Dermis blood vessel endothelial cell (primary cell): ENCODE data around the gene ARID1A. TPM values are rescaled to one million over a fixed set of nuclear protein-coding genes. Genes with fewer than 3 reads are reported as not detected.
A peak's percentile ranks its signal among the peaks of the same experiment; 100 is the strongest.
"Not testable (repeated sequence)": the region's sequence is repeated elsewhere in the genome, so short reads cannot be mapped to it uniquely, and the experiment has no call there.

Source experiments
- DNase-seq: peaks from one replicate; pipeline ENCODE4 v3.0.0; 2010
- total RNA-seq: library from RNA; depleted of rRNA; stranded (reverse); fragments of >200 nt; gene quantifications from 2 replicates; pipeline ENCODE4 v1.2.3, GENCODE V29; 2014

ARID1A gene
- total RNA-seq, 1 donor from 2014 or later: 14.5 TPM

DNA sequence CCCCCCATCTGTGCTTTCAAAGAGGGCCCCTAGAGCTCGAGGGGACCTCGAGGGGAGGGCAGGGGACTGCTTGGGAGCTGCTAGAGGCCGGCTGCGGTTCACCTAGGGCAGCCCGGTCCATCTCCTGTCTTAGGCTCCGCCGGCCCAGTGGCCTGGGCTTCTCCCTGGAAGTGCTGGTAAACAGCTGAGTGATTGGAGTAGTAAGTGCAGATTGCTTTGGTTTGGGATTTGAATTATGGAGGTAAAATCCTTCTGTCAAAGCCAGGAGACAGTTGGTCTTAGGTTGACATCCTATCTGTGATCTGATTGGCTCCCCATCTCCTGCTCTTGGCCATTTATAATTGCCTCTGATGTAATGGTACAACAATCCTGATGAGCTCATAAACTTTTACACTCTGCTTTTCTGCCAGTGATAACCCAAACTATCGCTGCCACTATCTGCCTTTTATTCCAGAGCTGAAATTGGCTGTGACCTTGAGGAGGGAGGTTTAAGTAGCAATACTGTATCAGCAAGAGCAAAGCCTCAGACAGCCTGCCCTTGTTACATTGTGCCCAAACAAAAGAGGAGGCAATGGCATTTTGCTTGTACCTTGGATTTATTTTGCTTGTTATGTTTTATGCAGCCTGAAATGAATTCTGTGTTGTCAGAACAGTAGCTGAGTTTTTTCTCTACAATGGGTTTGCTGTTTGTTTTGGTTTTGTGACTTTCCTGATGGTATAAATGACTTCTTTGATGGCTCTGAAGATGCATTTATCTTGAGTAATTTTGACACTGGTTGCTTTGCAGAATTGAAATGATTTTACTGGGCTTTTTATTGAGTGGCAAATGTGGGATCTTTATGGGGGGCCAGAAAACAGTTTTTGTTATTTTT, 2.4 kb downstream of the ARID1A start:
- DNase-seq: peak; percentile 95

DNA sequence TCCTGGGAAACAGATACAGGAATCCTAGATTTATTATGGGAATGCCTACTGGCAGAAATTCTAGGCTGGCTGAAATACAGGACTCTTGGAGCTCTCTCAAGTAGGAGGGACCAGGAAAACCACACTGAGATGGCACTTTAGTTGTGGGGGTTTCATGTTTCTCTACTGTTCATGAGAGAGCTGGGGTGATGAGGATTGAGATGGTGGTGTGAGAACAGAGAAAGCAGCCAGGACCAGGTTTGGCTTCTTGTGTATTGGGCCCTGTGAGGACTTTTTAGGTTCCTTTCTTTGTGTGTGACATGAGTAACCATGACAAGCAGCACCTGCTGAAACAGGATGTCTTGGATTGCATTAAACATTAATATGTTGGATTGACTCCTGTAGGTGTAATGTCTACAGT, 4.9 kb downstream of the ARID1A start:
- DNase-seq: no peak

DNA sequence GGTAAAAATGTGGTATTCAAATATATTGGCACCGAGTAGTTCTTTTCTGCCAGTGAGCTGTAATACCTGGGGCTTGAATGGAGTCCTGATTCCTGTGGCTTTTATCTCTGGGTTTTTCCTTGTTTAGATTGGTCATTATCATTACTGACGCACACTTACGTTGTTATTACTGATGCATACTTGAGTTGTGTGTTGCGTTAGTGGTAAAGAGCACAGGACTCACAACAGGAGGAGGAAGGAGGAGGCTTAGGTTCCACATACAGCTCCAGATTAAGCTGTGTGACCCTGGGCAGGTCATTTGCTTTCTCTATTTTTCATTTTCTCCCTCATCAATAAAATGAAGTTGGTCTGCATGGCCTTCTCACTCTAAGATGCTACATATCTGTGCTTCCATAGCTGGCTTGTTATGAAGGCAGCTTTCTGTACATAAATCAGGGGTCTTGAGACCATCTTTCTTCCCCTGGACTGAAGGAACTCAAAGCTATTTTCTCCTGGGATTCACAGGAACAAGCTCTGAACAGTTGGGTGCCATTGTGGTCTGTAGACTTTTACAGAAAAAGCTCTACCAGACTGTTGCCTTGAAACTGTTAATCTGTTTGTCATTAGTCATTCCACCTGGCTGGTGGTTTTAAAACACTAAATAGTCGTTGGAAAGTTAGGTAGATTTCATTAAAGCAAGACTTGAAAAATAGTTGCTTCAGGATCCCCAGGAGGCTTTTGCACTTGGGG, 5.6 kb downstream of the ARID1A start:
- no peak for DNase-seq

DNA sequence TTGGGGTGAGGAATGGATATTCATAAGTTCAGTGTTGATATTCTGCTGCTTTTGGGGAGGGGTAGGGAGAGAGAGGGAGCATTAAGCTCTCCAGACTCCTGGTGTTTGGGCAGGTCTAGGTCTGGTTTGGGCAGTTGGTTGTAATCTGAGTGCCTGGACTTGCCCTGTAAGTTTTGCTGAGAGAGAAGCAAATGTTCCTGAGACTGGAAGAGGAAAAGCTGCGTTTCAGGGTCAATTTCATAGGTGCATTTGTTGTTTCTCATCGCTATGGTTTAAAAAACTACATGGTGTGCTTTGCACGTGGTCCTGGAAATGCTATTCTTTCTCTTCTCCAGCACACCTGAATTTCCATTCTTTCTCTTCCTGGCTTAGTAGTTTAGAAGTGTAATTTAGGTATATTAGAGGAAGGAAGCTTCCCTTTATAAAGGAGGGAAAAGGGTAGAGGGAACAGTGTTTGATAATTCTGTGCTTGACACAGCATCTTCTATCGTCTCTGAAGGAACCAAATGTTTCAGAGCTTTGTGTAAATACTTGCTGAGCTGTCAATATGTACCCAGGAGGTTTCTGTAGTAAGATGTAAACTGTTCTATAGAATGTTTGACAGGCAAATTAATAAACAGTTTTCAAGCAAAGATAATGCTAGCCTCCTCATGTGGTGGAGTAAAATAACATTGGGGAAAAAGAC, 6.3 kb downstream of the ARID1A start:
- DNase-seq: no peak

DNA sequence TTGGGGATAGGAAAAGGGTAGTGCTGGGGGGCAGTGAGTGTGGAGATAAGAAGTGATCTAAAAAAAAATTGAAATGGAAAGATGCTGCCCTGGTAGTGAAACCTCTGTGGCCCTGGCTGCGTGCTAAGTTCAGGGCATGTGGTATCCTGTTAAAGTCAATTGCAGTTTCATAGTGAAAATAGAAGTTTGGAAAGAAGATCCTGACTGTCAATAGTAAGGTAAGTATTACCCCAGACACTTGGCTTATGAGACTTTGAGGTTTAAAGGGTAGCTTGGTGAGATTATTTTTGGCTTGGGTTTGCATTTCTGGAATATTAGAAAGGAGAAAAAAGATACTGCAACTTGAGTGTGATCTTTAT, 6.8 kb downstream of the ARID1A start:
- DNase-seq: no peak

DNA sequence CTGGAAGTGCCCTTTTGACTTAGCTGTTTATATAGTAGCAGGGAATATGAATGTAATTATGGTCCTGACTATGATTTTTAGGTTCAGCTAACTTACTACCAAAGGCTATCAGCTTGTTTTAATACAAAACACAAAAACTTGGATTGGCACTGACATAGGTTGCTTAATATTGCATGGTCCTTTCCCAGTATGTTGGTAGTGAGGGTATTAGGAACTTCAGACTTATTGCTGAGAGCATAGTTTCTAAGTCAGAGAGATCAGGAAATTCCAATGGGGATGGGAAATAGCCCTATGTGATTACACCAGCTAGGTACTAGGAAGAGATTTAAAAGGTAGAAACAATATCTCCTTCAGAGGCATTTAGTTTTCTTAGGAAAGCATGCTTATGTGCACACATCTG, 7.7 kb downstream of the ARID1A start:
- DNase-seq: peak; percentile 48

DNA sequence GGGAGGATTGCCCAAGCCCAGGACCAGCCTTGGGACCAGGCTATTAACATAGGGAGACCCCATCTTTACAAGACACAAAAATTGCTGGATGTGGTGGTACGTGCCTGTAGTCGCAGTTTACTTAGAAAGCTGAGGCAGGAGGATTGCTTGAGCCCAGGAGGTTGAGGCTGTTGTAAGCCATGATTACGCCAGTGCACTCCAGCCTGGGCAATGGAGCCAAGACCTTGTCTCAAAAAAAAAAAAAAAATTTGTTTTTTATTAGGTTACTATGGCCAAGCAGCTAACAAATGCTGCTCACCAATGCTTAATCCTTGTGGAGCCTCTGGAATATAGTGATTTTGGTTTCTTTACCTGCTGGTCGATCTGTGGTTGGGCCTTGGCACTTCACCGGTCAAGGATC, 8.8 kb downstream of the ARID1A start:
- no peak for DNase-seq

DNA sequence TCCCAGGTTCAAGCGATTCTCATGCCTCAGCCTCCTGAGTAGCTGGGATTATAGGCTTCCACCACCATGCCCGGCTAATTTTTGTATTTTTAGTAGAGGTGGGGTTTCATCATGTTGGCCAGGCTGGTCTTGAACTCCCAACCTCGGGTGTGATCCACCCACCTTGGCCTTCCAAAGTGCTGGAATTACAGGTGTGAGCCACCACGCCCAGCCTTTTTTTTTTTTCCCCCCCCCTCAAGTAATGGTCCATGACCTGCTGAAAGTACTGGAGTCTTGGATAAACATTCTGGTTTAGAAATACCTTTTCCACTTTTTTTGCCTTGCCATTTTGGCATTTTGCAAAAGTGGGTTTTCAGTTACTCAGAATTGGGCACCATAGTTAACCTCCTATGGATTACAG, 9.4 kb downstream of the ARID1A start:
- not testable (repeated sequence) for DNase-seq

DNA sequence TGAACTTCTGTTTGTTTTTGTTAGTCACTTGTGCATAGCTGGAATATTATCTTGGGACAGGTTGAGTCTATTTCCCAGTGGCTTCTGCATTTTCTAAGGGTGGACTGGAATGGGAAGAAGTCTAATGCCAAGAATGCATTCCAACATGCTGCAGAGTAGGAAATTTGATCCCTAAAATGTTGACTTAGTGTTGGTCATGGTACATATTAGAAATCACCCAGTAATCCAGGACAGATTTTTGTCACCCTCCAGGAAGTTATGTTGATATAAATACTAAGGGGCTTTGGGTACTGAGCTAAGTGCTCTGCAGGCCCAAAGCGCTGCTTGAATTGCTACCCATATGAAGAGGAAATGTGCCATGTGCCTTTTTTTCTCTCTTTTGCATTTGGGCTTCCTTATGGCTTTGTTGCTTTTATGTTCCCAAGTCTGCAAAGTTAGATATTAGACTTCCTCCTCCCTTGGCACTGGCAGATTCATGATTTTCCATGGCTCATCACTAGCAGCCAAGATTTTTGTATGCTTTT, 10.0 kb downstream of the ARID1A start:
- DNase-seq: peak; percentile 46

DNA sequence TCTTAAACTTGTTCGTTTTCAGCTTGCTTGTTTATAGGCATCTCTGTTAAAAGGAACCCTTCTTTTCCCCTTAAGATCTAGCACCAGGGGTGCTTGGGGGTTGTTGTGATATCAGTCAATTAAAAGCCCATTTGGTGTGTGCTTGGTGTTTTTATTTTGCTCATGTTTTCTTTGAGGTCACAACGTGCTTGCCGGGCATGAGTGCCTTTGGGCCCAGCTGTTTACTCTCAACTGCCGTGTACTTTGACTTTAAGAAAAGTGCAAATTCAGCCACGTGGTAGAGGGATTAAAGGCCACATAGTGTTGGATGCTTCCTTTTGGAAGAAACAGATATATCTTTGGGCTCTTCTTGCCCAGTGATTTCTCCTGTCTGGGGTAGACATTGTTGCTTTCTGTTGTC, 10.5 kb downstream of the ARID1A start:
- no peak for DNase-seq

DNA sequence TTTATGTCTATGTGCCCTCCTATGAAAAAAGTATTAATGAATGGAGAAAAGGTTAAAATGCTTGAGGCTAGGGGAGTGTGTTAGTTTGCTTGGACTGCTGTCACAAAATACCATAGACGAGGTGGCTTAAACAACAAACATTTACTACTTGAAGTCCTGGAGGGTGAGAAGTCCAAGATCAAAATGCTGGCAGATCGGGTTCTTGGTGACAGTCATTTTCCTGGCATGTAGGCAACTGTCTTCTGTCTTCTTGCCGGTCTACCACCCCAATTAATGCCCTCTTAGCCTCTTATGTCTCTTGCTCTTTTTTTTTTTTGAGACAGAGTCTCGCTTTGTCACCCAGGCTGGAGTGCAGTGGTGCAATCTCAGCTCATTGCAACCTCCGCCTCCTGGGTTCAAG, 15.0 kb downstream of the ARID1A start:
- no peak for DNase-seq

DNA sequence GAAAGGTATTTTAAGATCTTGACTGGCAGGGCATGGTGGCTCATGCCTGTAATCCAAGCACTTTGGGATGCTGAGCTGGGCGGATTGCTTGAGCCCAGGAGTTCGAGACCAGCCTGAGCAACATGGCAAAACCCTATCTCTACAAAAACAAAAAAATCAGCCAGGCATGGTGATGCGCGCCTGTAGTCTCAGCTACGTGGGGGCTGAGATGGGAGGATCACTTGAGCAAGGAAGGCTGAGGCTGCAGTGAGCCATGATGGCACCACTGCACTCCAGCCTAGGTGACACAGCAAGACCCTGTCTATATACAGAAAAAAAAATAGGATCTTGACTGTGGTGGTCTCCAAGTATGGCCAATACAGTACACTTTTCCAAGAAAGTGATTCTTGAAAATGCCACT, 16.0 kb downstream of the ARID1A start:
- no peak for DNase-seq

DNA sequence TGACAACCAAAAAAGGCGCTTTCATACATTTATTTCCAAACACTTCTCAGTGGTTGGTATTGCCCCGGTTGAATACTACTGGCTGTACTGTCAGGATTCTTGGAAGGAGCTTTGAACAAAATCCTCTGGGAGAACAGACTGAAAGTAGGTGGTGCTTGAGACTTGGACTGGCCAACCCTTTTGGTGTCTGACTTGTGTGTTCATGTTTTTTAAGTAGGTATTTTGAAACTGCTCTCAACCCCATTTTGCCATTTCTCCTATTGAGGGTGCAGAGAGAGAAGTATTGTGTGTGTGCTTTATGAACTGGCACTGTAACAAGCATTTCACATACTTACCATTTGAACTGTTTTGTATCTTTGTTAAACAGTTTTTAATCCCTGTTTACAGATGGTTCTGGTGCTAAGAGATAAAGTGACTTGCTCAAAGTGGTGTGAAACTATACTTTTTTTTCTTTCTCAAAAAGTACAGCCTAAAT, 21.2 kb downstream of the ARID1A start:
- DNase-seq: no peak

DNA sequence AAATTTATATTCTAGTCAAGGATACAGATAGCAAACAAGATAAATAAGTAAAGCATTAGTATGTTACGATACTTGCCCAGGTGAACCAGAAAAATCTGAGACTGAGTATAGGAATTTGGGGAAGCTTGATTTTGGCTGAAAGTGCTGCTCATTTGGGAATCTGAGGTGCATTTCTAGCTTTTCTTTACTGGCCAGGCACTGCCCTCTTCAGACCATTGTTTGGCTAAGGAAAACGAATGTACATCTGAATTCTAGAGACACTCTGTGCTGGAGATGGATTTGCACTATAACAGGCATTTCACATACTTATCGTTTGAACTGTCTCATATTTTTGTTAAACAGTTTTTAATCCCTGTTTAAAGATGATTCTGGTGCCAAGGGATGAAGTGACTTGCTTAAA, 23.4 kb downstream of the ARID1A start:
- DNase-seq: no peak

DNA sequence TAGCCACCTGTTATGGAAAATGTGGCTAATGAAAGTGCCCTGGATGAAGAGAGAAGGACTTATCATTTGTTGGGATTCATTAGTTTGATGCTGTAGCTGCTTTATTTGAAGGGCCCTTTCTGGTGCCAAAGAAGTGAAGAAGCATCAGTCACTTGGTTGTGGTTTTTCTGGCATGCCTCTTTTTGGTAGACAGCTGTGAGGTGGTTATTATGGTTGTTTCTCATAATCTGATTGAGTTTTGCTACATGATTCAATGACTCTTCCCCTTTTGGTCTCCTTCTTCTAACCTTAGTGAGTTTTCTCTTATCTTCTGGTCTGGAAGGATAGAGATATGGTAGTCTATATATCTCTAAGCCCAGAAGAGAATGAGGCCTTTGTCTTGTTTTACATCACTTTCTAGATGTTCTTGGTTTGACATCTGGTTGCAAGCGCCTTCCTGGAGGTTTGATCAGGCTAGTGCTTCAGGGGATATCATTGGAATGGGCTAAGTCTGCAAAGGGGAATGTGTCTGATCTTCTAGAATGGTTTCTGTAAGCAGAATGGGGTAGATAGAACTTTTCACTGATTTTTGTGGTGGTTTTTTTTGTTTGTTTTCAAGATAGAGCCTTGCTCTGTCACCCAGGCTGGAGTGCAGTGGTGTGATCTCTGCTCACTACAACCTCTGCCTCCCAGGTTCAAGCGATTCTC, 26.0 kb downstream of the ARID1A start:
- DNase-seq: no peak

DNA sequence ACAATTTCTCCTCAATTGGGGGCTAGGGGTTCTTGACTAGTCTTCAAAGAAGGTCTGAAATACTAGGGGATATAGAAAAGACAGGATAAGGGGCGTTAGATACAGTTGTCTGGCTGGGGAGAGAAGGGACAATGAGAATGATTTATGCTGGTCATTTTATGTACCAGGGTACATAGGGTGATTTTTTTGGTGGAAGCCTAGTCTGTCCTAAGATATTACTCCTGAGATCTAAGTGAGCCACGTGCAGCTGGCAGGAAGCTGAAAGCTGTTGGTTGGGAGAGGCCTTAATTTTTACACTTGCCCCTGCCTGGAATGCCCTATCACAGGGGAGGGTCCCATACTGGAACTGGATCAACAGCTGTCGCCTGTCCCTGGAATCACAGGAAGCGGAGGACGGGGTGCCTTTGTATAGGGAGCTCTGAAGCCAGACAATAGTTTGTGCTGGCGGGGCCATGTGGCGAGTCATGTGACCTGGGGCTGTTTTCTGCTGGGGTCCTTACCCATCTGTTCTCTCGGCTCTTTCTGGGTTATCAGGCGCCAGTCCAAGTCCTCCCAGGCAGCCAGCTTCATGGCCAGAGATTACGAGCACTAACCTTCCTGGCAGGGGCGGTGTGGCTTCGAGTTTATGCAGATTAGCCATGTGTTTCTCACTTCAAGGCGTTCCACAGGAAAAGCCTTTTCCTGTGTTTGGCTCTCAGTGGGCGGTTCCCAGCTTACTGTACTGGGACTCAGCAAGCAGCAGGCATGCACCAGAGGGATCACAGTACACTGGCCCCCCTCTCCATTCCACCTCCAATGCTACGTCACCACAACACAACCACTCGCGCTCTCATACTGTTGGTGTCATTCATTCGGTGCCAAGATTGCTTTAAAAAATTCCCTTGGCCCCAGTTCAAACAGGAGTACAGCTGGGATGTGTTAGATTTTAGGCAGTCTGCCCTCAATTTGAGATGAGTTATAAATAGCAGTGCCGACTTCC, 27.5 kb downstream of the ARID1A start:
- DNase-seq: peak; percentile 100

DNA sequence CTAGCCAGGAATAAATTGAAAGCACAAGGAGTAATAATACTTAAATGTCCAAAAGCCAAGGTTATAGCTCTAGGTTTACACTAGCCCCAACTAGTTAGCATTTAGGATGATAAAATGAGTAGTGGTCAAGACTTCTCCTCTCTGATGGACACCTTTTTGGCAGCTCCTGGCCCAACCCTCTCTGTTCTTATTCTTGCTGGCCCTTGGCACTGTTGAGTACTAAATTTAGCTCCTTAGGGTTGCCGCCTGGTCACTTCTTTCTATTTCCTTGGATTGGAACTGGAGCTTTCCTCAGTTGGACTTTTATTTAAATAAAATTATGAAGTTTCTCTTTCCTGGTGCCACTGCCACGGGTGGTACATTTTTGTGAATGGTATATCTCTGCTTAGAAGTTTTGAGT, 28.3 kb downstream of the ARID1A start:
- no peak for DNase-seq

DNA sequence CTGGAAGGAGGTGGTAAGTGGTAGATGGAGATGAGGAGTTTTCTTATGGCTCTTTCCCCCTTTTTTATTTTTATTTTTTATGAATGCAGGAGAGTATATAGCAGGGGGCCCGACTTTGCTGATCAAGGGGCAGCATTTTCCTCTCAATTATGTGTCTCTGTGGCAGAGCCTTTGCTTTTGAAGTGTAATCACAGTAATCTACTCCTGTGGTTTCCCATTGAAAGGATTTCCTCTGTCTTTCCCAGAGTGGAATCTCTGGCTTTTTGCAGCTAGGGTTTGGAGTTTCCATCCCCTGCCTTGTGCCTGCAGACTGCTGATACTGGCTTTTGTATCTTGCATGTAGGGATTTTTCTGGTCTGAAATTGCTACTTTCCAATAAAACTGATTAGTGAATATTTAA, 29.1 kb downstream of the ARID1A start:
- no peak for DNase-seq

DNA sequence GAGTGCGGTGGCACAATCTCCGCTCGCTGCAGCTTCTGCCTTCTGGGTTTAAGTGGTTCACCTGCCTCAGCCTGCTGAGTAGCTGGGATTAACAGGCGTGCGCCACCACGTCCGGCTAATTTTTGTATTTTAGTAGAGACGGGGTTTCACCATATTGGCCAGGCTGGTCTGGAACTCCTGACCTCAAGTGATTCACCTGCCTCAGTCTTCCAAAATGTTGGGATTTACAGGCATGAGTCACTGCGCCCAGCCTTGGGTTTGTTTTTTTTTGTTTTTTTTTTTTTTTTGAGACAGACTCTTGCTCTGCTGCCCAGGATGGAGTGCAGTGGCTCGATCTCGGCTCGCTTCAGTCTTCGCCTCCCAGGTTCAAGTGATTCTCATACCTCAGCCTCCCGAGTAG, 30.1 kb downstream of the ARID1A start:
- not testable (repeated sequence) for DNase-seq

DNA sequence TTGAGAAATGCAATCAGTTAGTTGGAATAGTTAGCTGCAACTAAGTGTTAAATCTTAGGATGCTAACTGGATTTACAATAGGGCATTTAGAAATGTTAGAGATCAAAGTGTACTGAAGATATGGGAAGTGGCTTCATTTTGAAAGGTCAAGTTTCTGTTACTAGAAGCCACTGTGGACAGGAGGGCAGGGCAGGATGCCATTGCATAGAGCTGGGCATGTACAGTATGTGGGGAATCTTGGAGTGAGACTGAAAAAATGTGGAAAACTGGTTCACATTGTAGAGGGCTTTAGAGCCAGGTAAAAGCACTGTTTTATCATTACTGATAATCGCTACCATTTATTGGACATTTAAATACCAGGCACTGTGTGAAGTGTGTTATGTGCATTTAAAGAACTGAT, 31.0 kb downstream of the ARID1A start:
- DNase-seq: no peak

DNA sequence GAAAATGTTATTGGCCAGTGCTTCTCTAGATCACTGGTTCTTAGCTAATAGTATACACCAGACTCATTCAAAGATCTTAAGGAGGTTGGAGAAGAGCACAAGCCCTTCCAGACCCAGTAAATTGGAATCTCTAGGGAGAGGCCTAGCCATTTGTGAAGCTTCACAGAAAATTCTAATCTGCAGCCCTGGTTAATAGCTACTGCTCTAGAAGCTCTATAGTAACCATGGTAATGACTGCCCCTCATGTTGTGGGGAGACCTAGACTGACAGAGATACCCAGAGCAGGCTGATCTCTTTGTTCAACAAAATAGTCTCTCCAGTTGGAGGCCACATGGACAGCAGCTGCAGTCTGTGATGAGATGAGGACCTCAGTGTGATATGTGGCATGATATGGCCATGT, 31.7 kb downstream of the ARID1A start:
- DNase-seq: no peak
